HEK293 (cell line): ENCODE measurements around the gene TRIM46.
"Not testable (repeated sequence)": the region's sequence is repeated elsewhere in the genome, so short reads cannot be mapped to it uniquely, and the experiment has no call there.

Experiments
- CTCF ChIA-PET: fragments of 350-600 bp; formaldehyde crosslinking; extraction: SDS; loops from one replicate; lab custom pipeline; 2021; ENCODE audit warnings: antibody characterized with exemption; lab: Yijun Ruan, JAX
- POLR2A ChIA-PET: fragments of 300-600 bp; formaldehyde crosslinking; extraction: SDS; loops from one replicate; lab custom pipeline; 2020; ENCODE audit warnings: antibody characterized with exemption, inconsistent platforms; lab: Yijun Ruan, JAX
- H3K27ac ChIP-seq: fragments of 200-500 bp; sonication (Bioruptor generic); 2 replicates; pipeline ENCODE4 v1.5.1; 2014; ENCODE audit warnings: low read depth, low read length, control low read depth, inconsistent platforms; ENCODE audit errors: extremely low read depth
- H3K36me3 ChIP-seq, 2 experiments: fragments of 200-500 bp in 1 of 2; sonication (Bioruptor generic) in 1 of 2; 1 replicate in 1 of 2; 2 replicates in 1 of 2; pipeline ENCODE4 v1.5.1; 2014 to 2017; ENCODE audit warnings: inconsistent platforms in 2 of 2, low read length in 2 of 2; ENCODE audit not compliant: control insufficient read depth in 2 of 2, insufficient read depth in 1 of 2
- H3K4me1 ChIP-seq: fragments of 200-500 bp; sonication (Bioruptor generic); 2 replicates; pipeline ENCODE4 v1.5.1; 2014; ENCODE audit warnings: mild to moderate bottlenecking, low read length, inconsistent platforms; ENCODE audit not compliant: control insufficient read depth, insufficient read depth
- H3K4me3 ChIP-seq: 2 replicates; pipeline ENCODE4 v1.5.1; 2011; ENCODE audit warnings: low read depth, mild to moderate bottlenecking, control low read depth, low read length, moderate library complexity
- H3K9me3 ChIP-seq: fragments of 200-500 bp; sonication (Bioruptor generic); 2 replicates; pipeline ENCODE4 v1.5.1; 2014; ENCODE audit warnings: low read depth, low read length, inconsistent platforms; ENCODE audit not compliant: control insufficient read depth, insufficient read depth
- GLIS1 ChIP-seq: fragments of 450-650 bp; formaldehyde crosslinking; IDR thresholded peaks from 2 replicates; pipeline ENCODE4 v1.5.1; 2016; ENCODE audit warnings: missing biosample characterization, missing genetic modification characterization
- REPIN1 ChIP-seq: fragments of 450-650 bp; formaldehyde crosslinking; IDR thresholded peaks from 2 replicates; pipeline ENCODE4 v1.5.1; 2017; ENCODE audit warnings: missing biosample characterization, missing genetic modification characterization, low read depth
- TRIM28 ChIP-seq: IDR thresholded peaks from 2 replicates; pipeline ENCODE4 v1.6.1; 2011; ENCODE audit warnings: low read length, control low read depth, borderline replicate concordance
- YY1 ChIP-seq: fragments of 450-650 bp; formaldehyde crosslinking; IDR thresholded peaks from 2 replicates; pipeline ENCODE4 v1.5.1; 2018; ENCODE audit warnings: missing biosample characterization, missing genetic modification characterization
- ZFP69B ChIP-seq: fragments of 450-650 bp; formaldehyde crosslinking; IDR thresholded peaks from 2 replicates; pipeline ENCODE4 v1.5.1; 2016; ENCODE audit warnings: missing biosample characterization, missing genetic modification characterization
- ZNF175 ChIP-seq: fragments of 450-650 bp; formaldehyde crosslinking; IDR thresholded peaks from 2 replicates; pipeline ENCODE4 v1.5.1; 2016; ENCODE audit warnings: missing biosample characterization, missing genetic modification characterization
- ZNF335 ChIP-seq: fragments of 450-650 bp; formaldehyde crosslinking; conservative IDR thresholded peaks from 2 replicates; pipeline ENCODE4 v1.5.1; 2016; ENCODE audit warnings: missing biosample characterization, missing genetic modification characterization
- ZNF513 ChIP-seq: fragments of 450-650 bp; IDR thresholded peaks from 2 replicates; pipeline ENCODE4 v1.5.1; 2018; ENCODE audit warnings: missing biosample characterization, missing genetic modification characterization
- ZNF585B ChIP-seq: fragments of 450-650 bp; formaldehyde crosslinking; IDR thresholded peaks from 2 replicates; pipeline ENCODE4 v1.5.1; 2016; ENCODE audit warnings: missing biosample characterization, missing genetic modification characterization
- ZNF707 ChIP-seq: fragments of 450-650 bp; formaldehyde crosslinking; IDR thresholded peaks from 2 replicates; pipeline ENCODE4 v1.5.1; 2016; ENCODE audit warnings: missing biosample characterization, missing genetic modification characterization
- TF ChIP-seq, protein P1 (sequence below): fragments of 450-650 bp; formaldehyde crosslinking; IDR thresholded peaks from 2 replicates; pipeline ENCODE4 v1.5.1; 2016; ENCODE audit warnings: missing biosample characterization, missing genetic modification characterization

TRIM46 gene

GRCh38 chr1:155227261-155228095 is 53.8 kb downstream of the TRIM46 start (continued):
- no peak for TF ChIP-seq ZNF707
- no peak; the same call in 1 of the 2 replicates for TF ChIP-seq TRIM28
- TF ChIP-seq ZNF585B (tag by site-specific recombination), result no peak
- TF ChIP-seq ZFP69B (tag by site-specific recombination), result peak; percentile 62; the same call in 1 of the 2 replicates
- no peak for TF ChIP-seq REPIN1 (tag by site-specific recombination)
- no peak for TF ChIP-seq ZNF175
- peak; percentile 32; the same call in 1 of the 2 replicates for TF ChIP-seq YY1

DNA sequence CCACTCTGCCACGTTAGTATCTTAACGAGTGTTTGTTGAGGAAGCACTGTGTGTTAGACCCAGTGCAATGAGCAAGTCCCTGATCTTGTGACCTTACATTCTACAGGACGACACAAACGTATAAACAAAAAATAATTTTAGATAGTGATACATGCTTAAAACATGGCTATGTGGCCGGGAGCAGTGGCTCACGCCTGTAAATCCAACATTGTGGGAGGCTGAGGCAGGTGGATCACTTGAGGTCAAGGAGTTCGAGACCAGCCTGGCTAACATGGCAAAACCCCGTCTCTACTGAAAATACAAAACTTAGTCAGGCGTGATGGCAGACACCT is 54.4 kb downstream of the TRIM46 start:
- ChIA-PET POLR2A (interaction anchor here (1.0 to 2.0 kb wide), 4 partner anchors 13 to 34 kb away, joined by 4 to 8 read pairs (median 4); partner anchors contain the start of genes SCAMP3 and THBS3), CTCF (interaction anchor here (0.6 to 2.1 kb wide), 5 partner anchors 20 to 85 kb away, joined by 3 to 25 read pairs (median 5); partner anchors contain the start of genes MTX1 and THBS3)
- H3K36me3 ChIP-seq, result no peaks in the 10 kb centered on the region
- peaks cover 3% of the 10 kb centered on the region for H3K4me1 ChIP-seq
- peak overlapping the region; percentile 76 for H3K27ac ChIP-seq
- no peaks in the 10 kb centered on the region for H3K9me3 ChIP-seq
- TF ChIP-seq ZNF335 (tag by site-specific recombination), result peak; percentile 84
- TF ChIP-seq, protein P1, sequence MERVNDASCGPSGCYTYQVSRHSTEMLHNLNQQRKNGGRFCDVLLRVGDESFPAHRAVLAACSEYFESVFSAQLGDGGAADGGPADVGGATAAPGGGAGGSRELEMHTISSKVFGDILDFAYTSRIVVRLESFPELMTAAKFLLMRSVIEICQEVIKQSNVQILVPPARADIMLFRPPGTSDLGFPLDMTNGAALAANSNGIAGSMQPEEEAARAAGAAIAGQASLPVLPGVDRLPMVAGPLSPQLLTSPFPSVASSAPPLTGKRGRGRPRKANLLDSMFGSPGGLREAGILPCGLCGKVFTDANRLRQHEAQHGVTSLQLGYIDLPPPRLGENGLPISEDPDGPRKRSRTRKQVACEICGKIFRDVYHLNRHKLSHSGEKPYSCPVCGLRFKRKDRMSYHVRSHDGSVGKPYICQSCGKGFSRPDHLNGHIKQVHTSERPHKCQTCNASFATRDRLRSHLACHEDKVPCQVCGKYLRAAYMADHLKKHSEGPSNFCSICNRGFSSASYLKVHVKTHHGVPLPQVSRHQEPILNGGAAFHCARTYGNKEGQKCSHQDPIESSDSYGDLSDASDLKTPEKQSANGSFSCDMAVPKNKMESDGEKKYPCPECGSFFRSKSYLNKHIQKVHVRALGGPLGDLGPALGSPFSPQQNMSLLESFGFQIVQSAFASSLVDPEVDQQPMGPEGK (tag by site-specific recombination), result no peak
- 0 out of 2 replicates have a peak, but pooled peaks have one; percentile 1 for TF ChIP-seq ZNF513 (tag by site-specific recombination)
- no peak overlapping the region for H3K4me3 ChIP-seq

GRCh38 chr1:155231302-155231701 is 57.7 kb downstream of the TRIM46 start:
- H3K4me3 ChIP-seq, CTCF ChIA-PET, H3K4me1 ChIP-seq, H3K36me3 ChIP-seq, H3K27ac ChIP-seq, H3K9me3 ChIP-seq, POLR2A ChIA-PET: not testable (repeated sequence)

DNA sequence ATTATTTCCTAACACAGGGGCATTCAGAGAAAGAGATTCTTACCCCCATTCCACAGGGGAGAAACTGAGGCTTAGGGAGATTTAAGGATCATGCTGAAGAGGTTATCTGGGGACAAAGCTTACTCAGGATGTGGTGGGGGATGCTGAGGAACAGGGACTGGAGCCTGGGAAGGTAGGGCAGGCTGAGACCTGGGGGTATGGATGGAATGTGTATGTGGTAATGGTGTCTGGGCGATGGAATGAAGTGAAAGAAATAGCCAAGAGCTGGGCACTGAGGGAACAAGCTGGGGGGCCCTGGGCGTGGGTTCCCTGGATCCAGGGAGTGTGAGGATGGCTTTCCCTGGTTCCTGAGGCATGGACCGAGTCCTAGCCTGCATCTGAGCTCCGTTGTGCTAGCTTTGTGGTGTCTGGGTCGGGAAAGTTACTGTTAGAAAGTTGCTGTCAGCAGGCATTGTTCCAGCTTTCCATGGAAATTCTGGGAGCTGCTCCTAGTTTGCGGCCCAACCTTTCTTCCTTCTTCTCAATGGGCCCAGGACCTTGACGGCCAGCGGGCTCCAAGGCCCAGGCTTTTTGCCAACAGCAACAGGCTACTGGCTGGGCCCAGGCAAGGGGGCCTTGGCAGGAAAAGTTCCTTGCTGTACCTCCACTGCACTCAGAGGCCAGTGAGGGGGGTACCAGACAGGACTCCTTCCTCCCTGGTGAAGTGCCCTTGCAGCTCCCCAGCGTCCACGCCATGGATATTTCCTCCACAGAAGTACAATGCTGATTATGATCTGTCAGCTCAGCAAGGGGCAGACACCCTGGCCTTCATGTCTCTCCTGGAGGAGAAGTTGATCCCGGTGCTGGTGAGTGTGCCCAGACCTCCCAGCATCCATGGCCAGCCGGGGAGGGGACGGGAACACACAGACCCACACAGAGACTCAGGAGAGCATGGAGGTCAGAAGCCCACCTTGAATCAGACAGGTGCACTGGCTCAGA is 58.6 kb downstream of the TRIM46 start:
- H3K4me3 ChIP-seq, H3K27ac ChIP-seq, H3K9me3 ChIP-seq, H3K4me1 ChIP-seq, POLR2A ChIA-PET: not testable (repeated sequence)
- CTCF ChIA-PET, result interaction anchor here (0.6 kb wide), 2 partner anchors 28 to 56 kb away, joined by 4 read pairs; no protein-coding TSS in a partner anchor
- H3K36me3 ChIP-seq, result peaks cover 0 to 20% of the 10 kb centered on the region in 2 experiments; a peak in 2 of 3 replicates
- peak; percentile 69 for TF ChIP-seq GLIS1 (tag by site-specific recombination)
- TF ChIP-seq, all 188 proteins: peak for 1; not testable (repeated sequence) for 187

GRCh38 chr1:155233502-155233901 is 59.9 kb downstream of the TRIM46 start:
- H3K4me1 ChIP-seq, POLR2A ChIA-PET, H3K27ac ChIP-seq, CTCF ChIA-PET, H3K9me3 ChIP-seq, H3K4me3 ChIP-seq: not testable (repeated sequence)
- peaks cover 0 to 28% of the 10 kb centered on the region in 2 experiments; a peak in 2 of 3 replicates for H3K36me3 ChIP-seq
